NCI-H2107 (cell line): ENCODE data around the gene ZNF527.
"Not testable (repeated sequence)": the region's sequence is repeated elsewhere in the genome, so short reads cannot be mapped to it uniquely, and the experiment has no call there.

Source experiments
- DNase-seq: peaks from one replicate; lab custom pipeline; 2025; lab: John Stamatoyannopoulos, UW

The ZNF527 gene

DNA sequence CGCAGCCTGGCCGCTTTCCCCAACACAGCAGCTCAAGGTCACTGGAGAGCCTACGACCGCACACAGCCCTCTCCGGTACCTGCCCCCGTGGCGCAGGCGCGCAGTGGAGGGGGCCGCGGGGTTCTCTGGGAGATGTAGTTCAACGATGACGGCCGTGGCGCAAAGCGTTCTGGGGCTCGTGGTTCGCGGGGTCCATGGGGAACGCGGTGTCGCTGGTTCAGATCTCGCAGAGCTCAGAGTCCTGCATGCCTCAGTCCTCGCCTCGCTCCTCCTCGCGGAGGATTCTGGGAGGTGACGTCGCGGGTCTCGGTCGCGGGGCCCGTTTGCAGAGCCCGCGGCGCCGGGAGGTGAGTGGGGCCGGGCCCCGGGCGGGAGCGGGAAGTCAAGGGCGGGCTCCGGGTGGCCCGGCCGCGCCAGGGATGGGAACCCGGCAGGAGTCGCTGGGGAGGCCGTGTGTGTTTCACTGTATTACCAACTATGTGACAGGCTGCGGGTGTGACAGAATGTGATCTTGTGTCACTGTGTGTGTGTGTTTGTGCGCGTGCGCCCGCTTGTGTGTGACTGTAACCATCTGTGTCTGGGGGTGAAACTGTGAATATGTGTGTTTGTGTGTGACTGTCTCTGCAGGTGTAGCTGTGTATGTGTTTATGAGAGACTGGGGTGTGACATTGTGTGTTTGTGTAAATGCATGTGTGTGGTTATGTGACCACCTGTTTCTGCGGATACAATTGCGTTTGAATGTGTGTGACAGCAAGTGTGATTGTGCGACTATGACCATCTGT is at the start of gene ZNF527:
Gene ZNF527, plus strand, starts transcription at position 220 of the 782 bp plus-strand sequence. CDS start 3,100 bp downstream, outside the sequence.
- DNase-seq, result peak; percentile 87

DNA sequence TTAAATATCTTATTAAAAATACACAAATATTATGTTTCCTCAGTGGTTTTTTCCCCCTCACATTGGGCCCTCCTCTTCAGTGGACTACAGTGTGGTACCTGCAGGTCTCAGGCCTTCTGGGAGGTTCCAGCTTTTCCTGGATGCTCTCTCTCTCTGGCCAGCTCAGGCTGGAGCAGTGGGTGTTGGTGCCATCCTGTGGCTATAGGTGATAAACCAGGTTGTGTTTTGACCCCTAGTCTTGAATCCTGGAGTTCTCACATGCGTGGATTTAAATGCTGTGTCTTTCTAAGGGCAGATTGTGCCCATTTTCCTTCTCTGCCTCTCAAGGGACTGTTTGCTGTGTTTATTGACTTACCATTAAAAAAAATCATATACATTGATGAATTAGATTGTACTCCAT is 41.2 kb upstream of the ZNF527 start:
- no peak for DNase-seq

DNA sequence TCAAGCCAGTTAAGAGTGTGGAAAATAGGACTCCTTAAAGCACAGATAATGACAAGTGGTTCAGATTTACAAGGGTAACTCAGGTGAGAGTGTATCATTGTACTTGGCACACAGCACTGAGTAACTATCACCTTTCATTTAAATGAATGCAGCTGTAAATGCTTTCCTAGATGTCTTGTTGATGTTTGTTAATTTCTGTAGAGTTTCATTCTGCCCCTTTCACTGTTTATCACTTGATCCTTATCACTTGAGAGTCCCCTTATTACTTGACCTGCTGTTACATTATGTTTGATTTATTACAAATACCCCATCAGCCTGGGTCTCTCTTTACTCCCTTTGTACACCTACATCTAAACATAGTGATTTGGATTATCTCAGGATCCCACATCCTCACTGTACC is 38.1 kb upstream of the ZNF527 start:
- no peak for DNase-seq

DNA sequence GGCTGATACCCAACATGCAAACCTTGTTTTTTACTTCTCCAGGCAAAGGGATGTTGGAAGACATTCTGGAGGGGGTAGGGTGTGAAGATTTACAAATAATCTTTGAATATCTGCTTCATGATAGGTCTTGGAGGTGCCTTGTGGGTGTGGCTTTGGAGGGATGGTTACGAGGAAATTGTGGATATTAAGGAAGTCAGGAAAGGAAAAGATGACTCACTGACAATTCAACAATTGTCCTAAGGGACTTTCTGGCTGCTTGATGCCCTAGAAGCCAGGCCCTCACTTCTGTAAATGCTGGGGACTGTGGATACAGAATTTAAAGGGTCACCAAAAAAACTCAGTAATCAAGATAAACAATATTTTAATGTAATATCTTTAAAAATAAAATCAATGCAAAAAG is 37.4 kb upstream of the ZNF527 start:
- no peak for DNase-seq

DNA sequence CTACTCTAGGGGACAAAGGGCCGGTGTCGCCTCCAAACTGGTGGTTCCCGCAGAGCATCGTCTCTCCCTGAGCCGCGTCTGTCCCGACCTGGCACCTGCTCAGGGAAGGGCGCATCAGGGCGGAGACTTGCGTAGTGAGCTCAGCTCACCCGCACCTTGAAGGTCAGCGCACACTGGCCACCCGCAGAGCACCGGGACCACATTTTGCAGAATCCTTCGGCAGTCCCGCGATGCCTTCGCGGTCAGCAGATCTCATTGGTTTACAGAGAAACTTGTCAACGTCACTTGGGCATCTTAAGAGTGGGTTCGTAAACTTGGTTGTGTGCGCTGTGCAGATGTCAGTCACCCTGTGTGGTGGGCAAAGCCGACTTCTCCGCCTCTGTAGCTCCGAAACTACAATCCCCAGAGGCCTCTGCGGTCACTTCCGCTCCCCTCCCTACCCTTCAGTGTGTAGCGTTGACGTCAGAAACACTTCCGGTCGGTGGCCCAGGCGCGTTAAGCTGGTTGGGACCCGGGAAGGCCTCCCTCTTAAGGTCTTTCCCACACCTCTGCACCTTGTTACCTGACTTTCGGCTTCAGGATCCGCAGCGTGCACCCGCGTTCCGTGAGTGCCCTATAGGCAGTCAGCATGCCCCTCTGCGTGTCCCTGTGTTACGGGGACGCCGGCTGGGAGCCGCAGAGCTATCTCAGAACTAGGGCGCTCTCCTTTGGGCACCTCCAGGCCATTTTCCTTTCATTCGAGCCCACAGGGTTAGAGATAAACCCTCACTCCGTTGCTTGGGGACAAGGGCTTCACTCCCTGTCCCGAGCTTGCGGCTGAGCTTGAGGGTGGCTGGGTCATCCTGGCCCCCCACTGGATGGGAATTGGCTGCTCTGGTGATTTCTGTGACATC is 36.5 kb upstream of the ZNF527 start:
- DNase-seq, result peak; percentile 43

DNA sequence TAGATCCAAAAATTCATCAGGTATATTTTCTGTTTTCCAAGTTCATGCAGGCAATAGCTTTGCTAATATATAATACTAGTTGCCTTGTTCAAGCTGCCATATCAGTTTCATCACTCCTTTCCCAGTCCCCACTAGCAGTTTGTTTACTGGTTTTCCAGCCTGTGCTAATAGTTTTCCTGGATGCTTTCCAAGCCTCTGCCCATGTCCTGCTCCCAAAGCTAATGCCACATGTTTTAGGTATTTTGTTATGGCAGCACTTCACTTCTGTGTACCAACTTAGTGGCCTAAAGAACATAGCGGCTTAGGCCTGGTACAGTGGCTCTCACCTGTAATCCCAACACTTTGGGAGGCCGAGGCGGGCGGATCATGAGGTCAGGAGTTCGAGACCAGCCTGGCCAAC is 28.1 kb upstream of the ZNF527 start:
- no peak for DNase-seq

DNA sequence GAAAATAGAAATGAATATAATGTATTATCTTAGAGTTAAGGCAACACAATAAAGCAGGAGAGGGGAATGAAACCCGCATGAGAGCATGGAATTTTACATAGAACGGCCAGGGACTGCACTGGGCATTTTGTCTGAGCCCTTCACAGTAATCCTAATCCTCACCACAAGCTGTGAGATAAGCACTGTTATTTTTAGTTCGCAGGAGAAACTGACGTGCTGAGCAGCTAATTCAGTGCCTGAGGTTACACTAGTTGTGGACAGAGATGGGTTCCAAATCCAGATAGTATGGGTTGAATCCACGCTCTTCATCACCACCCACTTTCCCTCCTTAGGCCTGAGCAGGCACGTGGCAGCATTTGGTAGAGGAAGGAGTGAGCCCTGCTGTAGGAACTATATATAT is 24.8 kb upstream of the ZNF527 start:
- no peak for DNase-seq

DNA sequence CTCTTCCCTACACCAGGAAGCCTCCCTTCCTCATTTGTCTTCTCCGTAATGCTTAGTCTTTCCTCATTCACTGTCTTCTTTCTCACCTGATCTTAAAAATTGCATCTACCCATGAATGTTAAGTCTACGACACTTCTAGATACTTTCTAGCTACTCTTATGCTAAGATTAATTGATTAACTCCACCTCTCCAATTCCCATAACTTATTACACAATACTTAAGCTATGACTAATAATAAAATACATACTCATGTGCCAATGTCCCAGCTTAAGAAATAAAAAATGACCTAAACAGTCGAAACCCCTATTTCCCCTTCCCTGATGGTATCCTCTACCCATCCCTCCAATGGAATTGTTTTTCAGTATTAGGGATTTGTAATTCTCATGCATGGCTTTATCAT is 22.8 kb upstream of the ZNF527 start:
- DNase-seq, result no peak

DNA sequence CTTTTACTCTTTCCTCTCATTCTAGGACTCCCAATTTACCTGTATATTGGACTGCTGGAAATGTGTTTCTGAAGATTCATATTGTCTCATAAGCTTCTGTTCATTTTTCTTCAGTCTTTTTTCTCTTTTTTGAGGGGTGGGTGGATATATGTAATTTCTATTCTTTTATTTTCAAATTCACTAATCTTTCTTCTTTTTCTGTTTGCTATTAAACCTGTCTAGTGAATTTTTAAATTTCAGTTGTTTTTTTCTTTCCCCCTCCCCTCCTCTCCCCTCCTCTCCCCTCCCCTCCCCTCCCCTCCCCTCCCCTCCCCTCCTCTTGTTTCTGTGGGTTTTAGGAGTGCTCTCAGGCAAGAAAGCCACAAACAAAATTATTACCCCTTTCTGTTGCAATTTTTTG is 16.9 kb upstream of the ZNF527 start:
- no peak for DNase-seq

DNA sequence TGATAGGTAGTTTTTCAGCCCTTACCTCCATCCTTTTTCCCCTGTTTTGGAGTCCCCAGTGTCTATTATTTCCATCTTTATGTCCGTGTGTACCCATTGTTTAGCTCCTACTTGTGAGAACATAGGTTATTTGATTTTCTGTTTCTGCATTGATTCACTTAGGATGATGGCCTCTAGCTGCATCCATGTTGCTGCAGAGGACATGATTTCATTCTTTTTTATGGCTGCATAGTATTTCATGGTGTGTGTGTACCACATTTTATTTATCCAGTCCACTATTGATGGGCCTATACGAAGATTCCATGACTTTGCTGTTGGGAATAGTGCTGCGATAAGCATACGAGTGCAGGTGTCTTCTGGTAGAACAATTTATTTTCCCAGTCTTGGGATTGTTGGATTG is 15.0 kb upstream of the ZNF527 start:
- no peak for DNase-seq

DNA sequence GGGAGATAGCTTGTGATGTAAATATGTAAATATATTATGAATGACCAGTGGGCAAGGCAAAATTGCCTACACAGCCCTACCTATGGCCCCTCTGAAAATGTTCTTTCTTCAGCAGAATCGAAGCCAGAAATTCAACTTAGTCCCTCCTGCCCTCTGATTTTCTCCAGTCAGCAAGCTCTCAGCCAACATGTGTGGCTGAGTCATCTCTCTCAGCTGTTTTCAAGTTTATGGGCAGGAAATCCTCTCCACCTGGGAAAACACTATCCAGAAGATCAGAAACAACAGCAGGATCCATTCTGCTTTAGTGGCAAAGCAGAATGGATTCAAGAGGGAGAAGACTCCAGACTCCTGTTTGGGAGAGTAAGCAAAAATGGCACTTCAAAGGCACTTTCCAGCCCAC is 8.9 kb upstream of the ZNF527 start:
- no peak for DNase-seq

DNA sequence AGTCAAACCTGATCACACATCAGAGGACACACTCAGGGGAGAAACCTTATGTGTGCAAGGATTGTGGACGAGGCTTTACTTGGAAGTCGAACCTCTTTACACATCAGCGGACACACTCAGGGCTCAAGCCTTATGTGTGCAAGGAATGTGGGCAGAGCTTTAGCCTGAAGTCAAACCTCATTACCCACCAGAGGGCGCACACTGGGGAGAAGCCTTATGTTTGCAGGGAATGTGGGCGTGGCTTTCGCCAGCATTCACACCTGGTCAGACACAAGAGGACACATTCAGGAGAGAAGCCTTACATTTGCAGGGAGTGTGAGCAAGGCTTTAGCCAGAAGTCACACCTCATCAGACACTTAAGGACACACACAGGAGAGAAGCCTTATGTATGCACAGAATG is 8.2 kb upstream of the ZNF527 start:
- DNase-seq, result no peak

DNA sequence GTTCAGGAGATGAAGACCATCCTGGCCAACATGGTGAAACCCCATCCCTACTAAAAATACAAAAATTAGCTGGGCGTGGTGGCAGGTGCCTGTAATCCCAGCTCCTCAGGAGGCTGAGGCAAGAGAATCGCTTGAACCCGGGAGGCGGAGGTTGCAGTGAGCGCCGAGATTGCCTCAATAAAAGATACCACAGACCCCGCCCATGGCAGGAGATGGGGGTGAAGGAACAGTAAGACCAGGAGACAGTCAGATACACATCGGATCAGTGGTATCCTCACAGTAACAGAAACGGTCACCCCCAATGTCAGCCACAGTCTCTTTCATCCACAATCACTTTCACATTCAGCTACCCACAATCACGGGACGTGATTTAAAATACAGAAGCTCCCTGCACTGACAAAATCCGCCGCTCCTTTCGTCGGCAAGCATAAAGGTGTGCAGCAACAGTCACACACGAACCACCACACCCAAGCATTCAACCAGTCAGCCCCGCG is 466 bp upstream of the ZNF527 start:
- DNase-seq, result not testable (repeated sequence)

DNA sequence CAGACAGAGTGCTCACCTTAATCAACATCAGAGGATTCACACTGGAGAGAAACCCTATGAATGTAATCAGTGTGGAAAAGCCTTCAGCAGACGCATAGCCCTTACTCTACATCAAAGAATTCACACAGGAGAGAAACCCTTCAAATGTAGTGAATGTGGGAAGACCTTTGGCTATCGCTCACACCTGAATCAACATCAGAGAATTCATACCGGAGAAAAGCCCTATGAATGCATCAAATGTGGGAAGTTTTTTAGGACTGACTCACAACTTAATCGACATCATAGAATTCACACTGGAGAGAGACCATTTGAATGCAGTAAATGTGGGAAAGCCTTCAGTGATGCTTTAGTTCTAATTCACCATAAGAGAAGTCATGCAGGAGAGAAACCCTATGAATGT is 18.3 kb downstream of the ZNF527 start:
- no peak for DNase-seq

DNA sequence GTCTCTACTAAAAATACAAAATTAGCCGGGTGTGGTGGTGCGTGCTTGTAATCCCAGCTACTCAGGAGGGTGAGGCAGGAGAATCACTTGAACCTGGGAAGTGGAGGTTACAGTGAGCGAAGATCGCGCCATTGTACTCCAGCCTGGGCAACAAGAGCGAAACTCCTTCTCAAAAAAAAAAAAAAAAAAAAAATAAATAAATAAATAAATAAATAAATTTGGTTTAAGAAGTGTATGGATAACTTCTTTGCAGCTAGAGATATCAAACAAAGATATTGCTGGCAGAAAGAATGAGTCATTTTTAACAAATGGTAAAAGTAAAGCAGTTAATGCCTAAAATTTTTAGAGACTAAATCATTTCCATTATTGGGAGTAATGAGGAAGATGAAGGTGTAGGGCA is 20.5 kb downstream of the ZNF527 start:
- DNase-seq, result not testable (repeated sequence)

DNA sequence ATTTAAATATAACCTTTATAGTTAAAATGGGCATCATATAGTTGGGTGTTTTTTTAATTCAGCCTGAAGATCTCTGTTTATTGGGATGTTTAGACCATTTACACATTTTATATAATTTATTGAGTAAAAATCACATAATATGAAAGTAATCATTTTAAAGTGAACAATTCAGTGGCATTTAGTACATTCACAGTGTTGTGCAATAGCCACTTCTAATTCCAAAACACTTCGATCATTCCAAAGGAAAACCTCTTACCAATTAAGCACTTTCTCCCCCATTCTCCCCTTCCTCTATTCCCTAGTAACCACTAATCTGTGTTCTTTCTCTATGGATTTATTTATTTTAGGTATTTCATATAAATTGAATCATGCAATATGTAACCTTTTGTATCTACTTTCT is 30.2 kb downstream of the ZNF527 start:
- DNase-seq, result no peak

DNA sequence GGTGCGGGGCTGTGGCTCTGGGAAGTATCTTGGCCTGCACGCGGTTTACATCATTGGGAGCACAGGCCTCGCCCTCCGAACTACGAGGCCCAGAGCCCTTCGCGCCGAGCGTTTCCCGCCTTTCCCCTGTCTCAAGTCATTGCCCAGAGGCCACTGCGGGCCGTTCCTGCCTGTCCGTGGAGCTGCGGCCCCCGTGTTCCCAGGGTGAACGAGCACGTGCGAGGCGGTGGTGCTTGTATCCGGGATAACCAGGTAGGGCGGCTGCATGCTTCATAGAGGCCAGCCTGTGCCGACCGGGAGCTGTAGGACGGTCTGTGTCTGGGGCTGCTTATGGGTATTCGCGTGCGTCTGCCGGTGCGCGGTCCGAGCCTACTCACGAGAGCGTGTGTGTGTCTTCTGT is 32.5 kb downstream of the ZNF527 start:
- DNase-seq, result no peak

DNA sequence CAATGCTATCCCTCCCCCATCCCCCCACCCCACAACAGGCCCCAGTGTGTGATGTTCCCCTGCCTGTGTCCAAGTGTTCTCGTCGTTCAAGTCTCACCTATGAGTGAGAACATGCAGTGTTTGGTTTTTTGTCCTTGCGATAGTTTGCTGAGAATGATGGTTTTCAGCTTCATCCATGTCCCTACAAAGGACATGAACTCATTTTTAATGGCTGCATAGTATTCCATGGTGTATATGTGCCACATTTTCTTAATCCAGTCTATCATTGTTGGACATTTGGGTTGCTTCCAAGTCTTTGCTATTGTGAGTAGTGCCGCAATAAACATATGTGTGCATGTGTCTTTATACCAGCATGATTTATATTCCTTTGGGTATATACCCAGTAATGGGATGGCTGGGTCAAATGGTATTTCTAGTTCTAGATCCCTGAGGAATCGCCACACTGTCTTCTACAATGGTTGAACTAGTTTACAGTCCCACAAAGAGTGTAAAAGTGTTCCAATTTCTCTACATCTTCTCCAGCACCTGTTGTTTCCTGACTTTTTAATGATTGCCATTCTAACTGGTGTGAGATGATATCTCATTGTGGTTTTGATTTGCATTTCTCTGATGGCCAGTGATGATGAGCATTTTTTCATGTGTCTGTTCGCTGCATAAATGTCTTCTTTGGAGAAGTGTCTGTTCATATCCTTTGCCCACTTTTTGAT is 35.4 kb downstream of the ZNF527 start:
- DNase-seq, result not testable (repeated sequence)

DNA sequence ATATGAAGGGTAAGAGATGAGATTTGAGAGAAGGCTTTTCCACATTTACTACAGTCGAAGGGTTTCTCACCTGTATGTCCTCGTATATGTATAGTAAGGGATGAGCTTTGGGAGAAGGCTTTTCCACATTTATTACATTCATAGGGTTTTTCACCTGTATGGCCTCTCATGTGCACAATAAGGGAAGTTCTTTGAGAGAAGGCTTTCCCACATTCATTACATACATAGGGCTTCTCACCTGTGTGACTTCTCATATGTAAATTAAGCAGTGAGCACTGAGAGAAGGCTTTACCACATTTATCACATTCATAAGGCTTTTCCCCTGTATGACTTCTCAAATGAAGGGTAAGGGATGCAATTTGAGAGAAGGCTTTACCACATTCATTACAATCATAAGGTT is 41.8 kb downstream of the ZNF527 start:
- no peak for DNase-seq

DNA sequence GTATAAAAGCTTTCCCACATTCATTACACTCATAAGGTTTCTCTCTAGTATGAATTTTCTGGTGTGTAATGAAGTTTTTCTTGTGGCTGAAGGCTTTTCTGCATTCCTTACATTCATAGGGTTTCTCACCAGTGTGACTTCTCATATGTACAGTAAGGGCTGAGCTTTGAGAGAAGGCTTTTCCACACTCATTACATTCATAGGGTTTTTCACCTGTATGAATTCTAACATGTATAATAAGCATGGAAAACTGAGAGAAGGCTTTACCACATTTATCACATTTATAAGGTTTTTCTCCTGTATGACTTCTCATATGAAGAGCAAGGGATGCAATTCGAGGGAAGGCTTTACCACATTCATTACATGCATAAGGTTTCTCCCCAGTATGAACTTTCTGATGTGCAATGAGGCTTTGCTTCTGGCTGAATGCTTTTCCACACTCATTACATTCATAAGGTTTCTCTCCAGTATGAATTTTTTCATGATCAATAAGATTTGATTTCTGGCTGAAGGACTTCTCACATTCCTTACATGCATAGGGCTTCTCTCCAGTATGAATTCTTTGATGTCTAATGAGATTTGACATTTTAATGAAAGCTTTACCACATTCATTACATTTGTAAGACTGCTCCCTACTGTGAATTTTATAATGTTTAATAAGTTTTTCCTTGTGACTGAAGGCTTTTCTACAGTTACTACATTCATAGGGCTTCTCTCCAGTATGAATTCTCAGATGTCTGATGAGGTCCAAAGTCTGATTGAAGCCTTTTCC is 42.6 kb downstream of the ZNF527 start:
- DNase-seq, result no peak
